ENCODE results near the gene PALLD.

DNA sequence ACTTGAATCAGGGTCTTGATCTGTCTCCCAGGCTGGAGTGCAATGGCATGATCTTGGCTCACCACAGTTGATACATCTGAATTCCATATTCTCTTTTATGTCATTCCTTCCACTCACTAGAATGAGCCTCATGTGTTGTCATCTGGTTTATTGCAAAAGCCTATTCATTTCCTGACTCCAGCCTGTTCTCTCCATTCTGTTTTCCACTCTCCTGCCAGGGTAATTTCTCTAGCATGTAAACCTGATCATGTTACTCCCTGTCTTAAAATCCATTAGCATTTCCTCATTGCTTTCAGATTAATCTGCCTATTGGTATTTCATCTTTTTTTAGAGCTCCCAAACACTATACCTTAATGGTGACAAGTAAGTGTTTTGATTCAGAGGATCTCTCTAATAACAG lies 12.2 kb upstream of the PALLD start:
- TF ChIP-seq, protein P1, sequence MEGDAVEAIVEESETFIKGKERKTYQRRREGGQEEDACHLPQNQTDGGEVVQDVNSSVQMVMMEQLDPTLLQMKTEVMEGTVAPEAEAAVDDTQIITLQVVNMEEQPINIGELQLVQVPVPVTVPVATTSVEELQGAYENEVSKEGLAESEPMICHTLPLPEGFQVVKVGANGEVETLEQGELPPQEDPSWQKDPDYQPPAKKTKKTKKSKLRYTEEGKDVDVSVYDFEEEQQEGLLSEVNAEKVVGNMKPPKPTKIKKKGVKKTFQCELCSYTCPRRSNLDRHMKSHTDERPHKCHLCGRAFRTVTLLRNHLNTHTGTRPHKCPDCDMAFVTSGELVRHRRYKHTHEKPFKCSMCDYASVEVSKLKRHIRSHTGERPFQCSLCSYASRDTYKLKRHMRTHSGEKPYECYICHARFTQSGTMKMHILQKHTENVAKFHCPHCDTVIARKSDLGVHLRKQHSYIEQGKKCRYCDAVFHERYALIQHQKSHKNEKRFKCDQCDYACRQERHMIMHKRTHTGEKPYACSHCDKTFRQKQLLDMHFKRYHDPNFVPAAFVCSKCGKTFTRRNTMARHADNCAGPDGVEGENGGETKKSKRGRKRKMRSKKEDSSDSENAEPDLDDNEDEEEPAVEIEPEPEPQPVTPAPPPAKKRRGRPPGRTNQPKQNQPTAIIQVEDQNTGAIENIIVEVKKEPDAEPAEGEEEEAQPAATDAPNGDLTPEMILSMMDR (IDR thresholded peaks at IDR 0.05; ENCODE audit: extremely low read depth in 1 of 2, insufficient read depth in 1 of 2, low read depth in 1 of 2, low read length in 2 of 2) = no peak
- no peak for TF ChIP-seq GATA2 (IDR thresholded peaks at IDR 0.05; ENCODE audit: insufficient read depth, insufficient read length, low read depth, low read length)
- no peak for TF ChIP-seq POLR2A (IDR thresholded peaks at IDR 0.05; ENCODE audit: low read depth, low read length)
- TF ChIP-seq MAX (IDR thresholded peaks at IDR 0.05; ENCODE audit: insufficient read depth, insufficient read length) = no peak
- no peak for TF ChIP-seq POLR2AphosphoS5 (IDR thresholded peaks at IDR 0.05; ENCODE audit: insufficient read depth, low read depth, low read length)
- TF ChIP-seq EZH2 (IDR thresholded peaks at IDR 0.05; ENCODE audit: borderline replicate concordance, low read depth, low read length, severe bottlenecking) = no peak
- no peak for TF ChIP-seq MYC (IDR thresholded peaks at IDR 0.05; ENCODE audit: low read depth, low read length)
- TF ChIP-seq JUN (IDR thresholded peaks at IDR 0.05; ENCODE audit: borderline replicate concordance, insufficient read depth, insufficient read length, low read depth) = no peak

All from endothelial cell of umbilical vein (primary cell).